ENCODE results near the gene PARD3B.

The PARD3B gene

GRCh38 chr2:205585449-205586383 is 1040.4 kb downstream of the PARD3B start:
- FAIRE-seq (no peak), DNase-seq (ENCODE audit: extremely low spot score, insufficient read length, low read depth) (no peak)

- FAIRE-seq (no peak), DNase-seq (ENCODE audit: extremely low spot score, insufficient read length, low read depth) (no peak)
These were observed 1041.4 kb downstream of the PARD3B start for GRCh38 chr2:205586626-205587025.

GRCh38 chr2:205589479-205589878 is 1044.2 kb downstream of the PARD3B start:
- DNase-seq (ENCODE audit: extremely low spot score, insufficient read length, low read depth) (no peak), FAIRE-seq (no peak)

- FAIRE-seq (no peak), DNase-seq (ENCODE audit: extremely low spot score, insufficient read length, low read depth) (no peak)
These were observed 1045.5 kb downstream of the PARD3B start for GRCh38 chr2:205590759-205591158.

- no peak for DNase-seq (ENCODE audit: extremely low spot score, insufficient read length, low read depth)
- FAIRE-seq, result no peak
These were observed 1048.6 kb downstream of the PARD3B start for GRCh38 chr2:205593891-205594290.

- FAIRE-seq, result no peak
- no peak for DNase-seq (ENCODE audit: extremely low spot score, insufficient read length, low read depth)
These were observed 1051.3 kb downstream of the PARD3B start for GRCh38 chr2:205596581-205596980.

- no peak for FAIRE-seq
These were observed 1060.5 kb downstream of the PARD3B start for GRCh38 chr2:205605638-205606304.

GRCh38 chr2:205607146-205607545 is 1061.9 kb downstream of the PARD3B start:
- DNase-seq (ENCODE audit: extremely low spot score, insufficient read length, low read depth) (no peak), FAIRE-seq (no peak)

More at GRCh38 chr2:205605638-205606304, 1060.5 kb downstream of the PARD3B start:
- no peak for DNase-seq (ENCODE audit: extremely low spot score, insufficient read length, low read depth)

- DNase-seq (ENCODE audit: extremely low spot score, insufficient read length, low read depth), result no peak
- no peak for FAIRE-seq
These were observed 1063.8 kb downstream of the PARD3B start for GRCh38 chr2:205609113-205609512.

GRCh38 chr2:205610437-205610836 is 1065.2 kb downstream of the PARD3B start:
- no peak for DNase-seq (ENCODE audit: extremely low spot score, insufficient read length, low read depth)
- no peak for FAIRE-seq

- FAIRE-seq, result no peak
- no peak for DNase-seq (ENCODE audit: extremely low spot score, insufficient read length, low read depth)
These were observed 1067.4 kb downstream of the PARD3B start for GRCh38 chr2:205612636-205613035.

GRCh38 chr2:205613970-205614559 is 1068.8 kb downstream of the PARD3B start:
- FAIRE-seq, result no peak
- DNase-seq (ENCODE audit: extremely low spot score, insufficient read length, low read depth), result no peak

- FAIRE-seq (no peak), DNase-seq (ENCODE audit: extremely low spot score, insufficient read length, low read depth) (no peak)
These were observed 1069.7 kb downstream of the PARD3B start for GRCh38 chr2:205614965-205615364.

- FAIRE-seq (no peak), DNase-seq (ENCODE audit: extremely low spot score, insufficient read length, low read depth) (no peak)
These were observed 1072.6 kb downstream of the PARD3B start for GRCh38 chr2:205617905-205618304.

GRCh38 chr2:205619600-205619999 is 1074.3 kb downstream of the PARD3B start:
- no peak for DNase-seq (ENCODE audit: extremely low spot score, insufficient read length, low read depth)
- FAIRE-seq, result no peak

- DNase-seq (ENCODE audit: extremely low spot score, insufficient read length, low read depth), result no peak
- FAIRE-seq, result no peak
These were observed 1081.8 kb downstream of the PARD3B start for GRCh38 chr2:205627085-205627484.

GRCh38 chr2:205628422-205628821 is 1083.1 kb downstream of the PARD3B start:
- FAIRE-seq, result no peak
- no peak for DNase-seq (ENCODE audit: extremely low spot score, insufficient read length, low read depth)

- no peak for DNase-seq (ENCODE audit: extremely low spot score, insufficient read length, low read depth)
- FAIRE-seq, result no peak
These were observed 1084.0 kb downstream of the PARD3B start for GRCh38 chr2:205629091-205629776.

- FAIRE-seq, result no peak
- no peak for DNase-seq (ENCODE audit: extremely low spot score, insufficient read length, low read depth)
These were observed 1088.7 kb downstream of the PARD3B start for GRCh38 chr2:205633994-205634393.

Measured in GM18507 (cell line).